DMS 273 treated with DMSO at 0.1 percent for 48 hours (cell line): ENCODE measurements around the gene ADSS1.
"Not testable (repeated sequence)": the region's sequence is repeated elsewhere in the genome, so short reads cannot be mapped to it uniquely, and the experiment has no call there.

Experiments
- DNase-seq: peaks from one replicate; lab custom pipeline; 2025; lab: John Stamatoyannopoulos, UW

The ADSS1 gene

GRCh38 chr14:104717646-104718045, 6.4 kb upstream of the ADSS1 start:
- DNase-seq: no peak

GRCh38 chr14:104718147-104718546, 5.9 kb upstream of the ADSS1 start:
- DNase-seq: no peak

- no peak for DNase-seq
Measured at GRCh38 chr14:104718871-104719270, 5.2 kb upstream of the ADSS1 start.

DNA sequence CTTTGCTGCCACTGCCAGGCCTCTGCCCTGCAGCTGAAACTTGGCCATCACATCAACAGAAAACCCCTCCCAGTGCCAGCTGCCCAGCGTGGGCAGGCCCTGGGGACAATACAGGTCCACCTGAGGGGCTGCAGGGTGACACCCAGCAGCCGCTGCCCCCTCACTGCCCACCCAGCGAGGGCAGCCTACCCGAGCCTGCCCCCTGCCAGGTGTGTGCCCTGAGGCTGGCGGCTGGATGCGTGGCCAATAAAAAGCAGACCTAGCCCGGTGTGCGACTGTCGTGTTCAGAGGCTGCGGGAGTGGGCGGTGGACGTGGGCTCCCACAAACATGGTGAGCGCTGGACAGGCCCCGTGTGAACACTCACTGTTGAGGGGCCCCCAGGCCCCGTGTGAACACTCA, 4.7 kb upstream of the ADSS1 start:
- DNase-seq: no peak

- no peak for DNase-seq
Measured at GRCh38 chr14:104721505-104722431, 2.3 kb upstream of the ADSS1 start.

- DNase-seq: no peak
Measured at GRCh38 chr14:104722938-104723650, 935 bp upstream of the ADSS1 start.

DNA sequence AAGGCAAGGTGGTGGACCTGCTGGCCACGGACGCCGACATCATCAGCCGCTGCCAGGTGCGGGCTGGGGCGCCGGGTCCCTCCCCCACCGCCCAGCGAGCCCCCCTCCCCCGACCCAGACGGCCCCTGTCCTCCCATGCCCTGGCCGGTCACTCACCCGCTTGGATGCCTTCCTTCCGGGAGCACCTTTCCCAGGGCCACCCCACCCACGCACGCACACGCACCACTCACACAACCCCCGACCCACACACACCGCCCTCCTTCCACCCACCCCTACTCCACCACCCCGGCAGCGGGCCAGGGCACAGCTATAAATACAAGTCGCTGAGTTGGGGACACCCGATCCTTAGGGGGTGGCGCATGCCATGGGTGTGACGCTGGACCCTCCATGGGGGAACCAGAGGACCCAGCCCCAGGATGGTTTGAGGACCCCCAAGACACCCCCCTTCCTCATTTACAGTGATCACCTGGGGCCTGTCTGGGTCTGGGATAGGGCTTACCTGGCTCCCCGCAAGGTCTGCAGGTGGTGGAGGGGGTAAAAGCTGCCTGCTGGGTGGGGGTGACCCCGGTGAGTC, 465 bp downstream of the ADSS1 start:
- DNase-seq: no peak

DNA sequence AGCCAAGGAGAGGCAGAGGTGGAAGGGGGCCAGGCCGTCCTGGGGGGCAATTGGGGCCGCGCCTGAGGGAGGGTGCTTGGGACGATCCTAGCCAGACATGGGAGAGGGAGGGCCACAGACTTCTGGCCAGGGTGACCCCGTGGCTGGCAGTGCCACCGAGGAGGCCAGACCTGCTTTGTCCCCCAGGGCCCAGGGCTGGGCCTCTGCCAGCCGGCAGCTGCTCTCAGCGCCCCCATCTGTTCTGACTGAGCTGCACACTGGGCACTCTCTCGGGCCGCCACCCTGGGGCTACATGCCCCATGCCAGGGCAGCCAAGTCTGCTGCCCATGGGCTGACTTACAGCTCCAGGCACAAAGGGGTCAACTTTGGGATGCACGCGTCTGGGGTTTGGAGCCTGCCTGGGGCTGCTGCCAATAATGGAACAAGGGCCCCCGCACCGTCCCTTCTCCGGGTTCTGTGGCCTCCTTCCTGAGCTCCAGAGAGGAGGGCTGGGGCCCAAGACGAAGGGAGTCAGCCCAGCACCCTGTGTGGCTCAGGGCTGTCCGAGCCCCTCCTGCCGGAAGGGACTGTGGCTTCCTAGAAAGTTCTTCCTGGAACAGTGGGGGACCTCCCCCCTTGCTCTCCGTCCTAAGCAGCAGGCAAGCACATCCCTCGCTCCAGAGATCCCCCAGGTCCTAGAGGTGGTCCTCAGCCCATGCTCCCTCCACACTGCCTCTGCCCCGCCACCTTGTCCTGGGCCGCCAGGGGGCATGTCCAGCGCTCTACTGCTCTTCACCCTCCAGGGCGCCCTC, 1.1 kb downstream of the ADSS1 start:
- DNase-seq: no peak

DNA sequence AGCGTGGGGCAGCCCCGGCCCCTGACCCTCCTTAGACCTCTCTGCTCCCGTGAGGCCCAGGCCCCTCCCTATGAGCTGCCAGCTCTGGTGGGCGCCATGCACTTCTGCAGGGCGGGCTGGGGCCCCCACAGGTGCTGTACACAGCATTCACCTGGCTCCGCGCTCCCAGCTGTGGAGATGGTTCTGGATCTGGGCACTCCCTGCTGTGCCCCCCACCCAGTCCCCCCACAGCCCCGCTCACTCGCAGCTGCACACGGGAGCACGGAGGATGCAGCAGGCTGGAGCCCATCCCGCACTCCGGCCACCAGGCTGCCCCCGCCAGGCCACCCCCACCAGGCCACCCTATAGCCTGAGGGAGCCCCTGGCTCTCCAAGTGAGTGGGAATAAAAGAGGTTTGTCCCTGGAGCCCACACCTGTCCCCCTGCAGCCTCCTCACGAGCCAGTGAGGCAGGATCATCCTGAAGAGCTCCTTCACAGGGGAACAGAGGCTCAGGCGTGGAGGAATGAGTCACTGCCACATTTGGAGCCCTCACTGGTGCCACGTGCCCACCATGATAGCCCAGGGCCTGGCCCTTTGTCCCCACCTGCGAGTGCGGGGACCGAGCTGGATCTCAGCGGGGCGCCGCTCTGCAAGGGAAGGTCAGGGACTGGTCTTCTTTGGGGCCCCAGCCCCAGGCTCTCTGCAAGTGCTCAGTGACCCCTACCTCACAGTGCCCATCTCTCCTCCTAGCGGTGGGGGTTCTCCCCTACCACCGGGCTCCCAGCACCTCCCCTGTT, 1.9 kb downstream of the ADSS1 start:
- DNase-seq: no peak

DNA sequence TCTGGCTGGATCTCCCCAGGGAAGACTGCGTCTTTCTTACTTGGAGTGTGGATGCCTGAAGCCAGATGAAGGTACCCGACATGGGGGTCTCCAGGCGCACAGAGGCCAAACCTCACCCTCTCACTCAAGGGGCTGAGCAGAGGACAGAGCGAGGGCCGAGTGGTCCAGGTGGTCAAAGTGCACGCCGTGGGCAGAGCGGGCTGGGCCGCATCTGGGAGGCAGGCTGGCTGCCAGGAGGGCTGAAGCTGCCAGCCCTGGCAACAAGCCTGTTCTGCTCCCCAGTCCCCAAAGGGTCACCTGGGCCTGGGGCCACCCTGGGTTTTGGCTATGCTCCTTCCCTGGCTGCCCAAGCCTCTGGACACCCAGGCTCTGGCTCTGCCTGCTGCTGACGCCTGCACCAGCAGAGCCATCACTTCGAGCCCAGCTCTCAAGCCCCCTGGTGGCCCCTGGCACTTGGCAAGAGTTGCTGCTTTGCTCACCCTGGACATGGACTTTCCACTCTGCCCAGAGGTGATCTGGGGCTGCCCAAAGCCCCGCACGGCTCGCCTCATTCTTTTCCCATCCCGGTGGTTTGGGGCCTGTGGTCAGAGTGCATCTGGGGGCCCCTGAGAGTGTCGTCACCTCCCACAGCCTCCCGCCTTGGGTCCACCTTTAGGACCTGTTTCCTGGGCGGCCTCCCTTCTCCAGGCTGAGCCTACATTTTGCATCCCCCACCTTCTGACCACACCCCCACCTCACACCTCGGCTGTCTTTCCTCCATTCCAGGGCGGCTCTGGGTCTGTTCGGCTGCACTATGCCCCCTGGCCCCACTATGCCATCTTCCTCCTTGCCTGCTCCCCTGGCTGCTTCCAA, 2.8 kb downstream of the ADSS1 start:
- no peak for DNase-seq

DNA sequence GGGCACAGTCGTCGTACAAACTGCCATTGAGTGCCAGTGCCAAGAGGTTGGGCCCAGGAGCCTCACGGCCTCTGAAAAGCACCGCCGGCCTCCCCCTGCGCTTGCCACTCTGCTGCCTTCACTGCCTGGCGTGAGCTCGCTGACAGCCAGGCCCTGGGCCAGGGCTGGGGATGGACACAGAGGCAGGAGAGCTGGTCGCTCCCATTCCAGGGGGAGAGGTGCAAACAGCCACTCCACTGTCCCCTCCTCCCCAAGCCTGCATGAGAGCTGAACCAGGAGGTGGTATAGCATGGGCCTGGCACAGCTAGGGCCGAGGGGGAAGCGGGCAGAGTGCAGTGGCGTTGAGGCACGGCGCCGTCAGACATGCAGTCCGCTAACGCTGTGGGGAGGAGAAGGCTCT, 4.6 kb downstream of the ADSS1 start:
- no peak for DNase-seq

DNA sequence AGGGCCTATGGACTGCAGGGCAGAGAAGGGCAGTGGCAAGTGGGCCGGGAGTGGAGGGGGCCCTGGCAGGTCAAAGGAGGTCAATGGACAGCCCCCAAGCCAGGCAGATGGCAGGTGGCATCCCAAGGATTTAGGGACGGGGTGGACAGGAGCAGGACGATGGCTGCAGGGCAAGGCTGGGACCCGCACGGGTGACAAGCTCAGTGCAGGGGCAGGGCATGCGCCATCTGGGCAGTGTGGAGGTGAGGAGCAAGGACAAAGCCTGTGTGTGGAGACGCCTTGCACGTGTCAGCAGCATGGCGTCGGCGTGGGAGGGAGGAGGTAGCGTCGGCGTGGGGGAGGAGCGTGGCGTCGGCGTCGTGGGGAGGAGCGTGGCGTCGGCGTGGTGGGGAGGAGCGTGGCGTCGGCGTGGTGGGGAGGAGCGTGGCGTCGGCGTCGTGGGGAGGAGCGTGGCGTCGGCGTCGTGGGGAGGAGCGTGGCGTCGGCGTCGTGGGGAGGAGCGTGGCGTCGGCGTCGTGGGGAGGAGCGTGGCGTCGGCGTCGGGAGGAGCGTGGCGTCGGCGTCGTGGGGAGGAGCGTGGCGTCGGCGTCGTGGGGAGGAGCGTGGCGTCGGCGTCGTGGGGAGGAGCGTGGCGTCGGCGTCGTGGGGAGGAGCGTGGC, 5.3 kb downstream of the ADSS1 start:
- not testable (repeated sequence) for DNase-seq

DNA sequence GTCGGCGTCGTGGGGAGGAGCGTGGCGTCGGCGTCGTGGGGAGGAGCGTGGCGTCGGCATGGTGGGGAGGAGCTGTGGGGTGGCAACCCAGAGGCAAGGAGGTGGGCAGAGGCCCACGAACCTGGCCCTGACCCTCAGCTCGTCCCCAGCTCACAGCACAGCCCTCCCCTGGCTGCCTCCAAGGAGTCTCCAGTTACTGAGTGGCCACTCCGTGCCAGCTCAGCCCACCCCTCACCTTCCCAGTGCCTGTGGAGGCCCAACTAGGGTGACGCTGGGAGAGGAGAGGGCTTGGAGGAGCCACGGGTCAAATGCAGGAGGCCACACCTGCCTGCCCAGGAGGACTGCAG, 5.8 kb downstream of the ADSS1 start:
- DNase-seq: no peak

GRCh38 chr14:104730487-104730886, 6.5 kb downstream of the ADSS1 start:
- DNase-seq: no peak

DNA sequence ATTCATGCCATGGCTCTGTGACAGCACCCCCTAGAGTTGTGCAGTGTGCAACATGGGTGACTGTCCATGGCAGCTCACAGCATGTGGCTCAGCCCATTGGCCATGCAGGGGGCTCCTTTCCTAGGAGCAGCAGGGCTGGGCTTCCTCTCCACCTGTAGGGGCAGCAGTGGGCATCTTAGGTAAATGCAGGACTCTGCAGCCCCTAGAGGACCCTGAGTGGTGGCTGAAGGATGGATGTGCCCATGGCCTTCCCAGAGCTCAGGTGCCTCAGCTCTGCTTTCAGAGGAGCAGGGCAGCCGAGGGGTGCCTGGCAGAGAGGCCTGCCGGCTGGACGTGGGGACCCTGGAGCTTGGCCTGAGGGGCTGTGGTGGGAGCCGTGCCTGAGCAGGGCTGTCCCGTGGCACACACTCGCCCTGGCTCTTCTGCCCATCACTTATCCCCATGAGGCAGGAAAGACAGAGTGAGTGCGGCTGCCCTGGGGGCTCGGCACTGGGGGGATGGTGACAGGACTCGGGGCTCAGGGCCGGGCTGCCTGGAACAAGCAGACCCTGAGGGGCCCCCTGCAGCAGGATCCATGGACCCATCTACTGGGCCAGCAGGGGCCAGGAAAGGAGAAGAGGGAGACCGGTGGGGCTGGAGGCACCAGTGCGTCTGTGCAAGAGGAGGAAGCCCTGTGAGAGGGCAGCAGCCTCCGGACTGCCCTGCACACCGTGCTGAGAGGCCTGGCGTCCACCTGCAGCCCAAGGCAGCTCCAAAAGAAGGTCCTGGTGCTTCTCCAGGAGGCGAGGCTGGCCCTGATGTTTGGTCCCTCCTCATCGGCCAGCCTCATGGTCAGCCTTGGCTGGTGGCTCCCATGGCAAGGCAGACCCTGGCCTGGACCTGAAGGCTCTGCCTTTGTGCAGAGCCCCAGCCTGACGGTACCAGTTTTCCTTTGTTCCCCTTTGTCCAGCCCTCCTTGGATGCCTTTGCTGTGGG, 7.6 kb downstream of the ADSS1 start:
- no peak for DNase-seq

- DNase-seq: no peak
Measured at GRCh38 chr14:104732355-104732804, 8.4 kb downstream of the ADSS1 start.

- DNase-seq: no peak
Measured at GRCh38 chr14:104732931-104733681, 9.1 kb downstream of the ADSS1 start.

GRCh38 chr14:104734051-104734587, 10.1 kb downstream of the ADSS1 start:
- no peak for DNase-seq
